ENCODE data around the gene SIM2.

GRCh38 chr21:36738489-36739126 is 39.7 kb downstream of the SIM2 start:
- TF ChIP-seq EZH2phosphoT487 (IDR thresholded peaks at IDR 0.05; ENCODE audit: low read depth): no peak
- TF ChIP-seq CTCF (IDR thresholded peaks at IDR 0.05; ENCODE audit: low read depth, low read length): no peak
